ENCODE measurements around the gene TRMO. TPM values are rescaled to one million over a fixed set of nuclear protein-coding genes. Genes with fewer than 3 reads are reported as not detected.
A peak's percentile ranks its signal among the peaks of the same experiment; 100 is the strongest.

TRMO gene
- total and polyA plus RNA-seq, 3 experiments from 2014 or later = 19.1 to 19.6 (median 19.2) TPM

DNA sequence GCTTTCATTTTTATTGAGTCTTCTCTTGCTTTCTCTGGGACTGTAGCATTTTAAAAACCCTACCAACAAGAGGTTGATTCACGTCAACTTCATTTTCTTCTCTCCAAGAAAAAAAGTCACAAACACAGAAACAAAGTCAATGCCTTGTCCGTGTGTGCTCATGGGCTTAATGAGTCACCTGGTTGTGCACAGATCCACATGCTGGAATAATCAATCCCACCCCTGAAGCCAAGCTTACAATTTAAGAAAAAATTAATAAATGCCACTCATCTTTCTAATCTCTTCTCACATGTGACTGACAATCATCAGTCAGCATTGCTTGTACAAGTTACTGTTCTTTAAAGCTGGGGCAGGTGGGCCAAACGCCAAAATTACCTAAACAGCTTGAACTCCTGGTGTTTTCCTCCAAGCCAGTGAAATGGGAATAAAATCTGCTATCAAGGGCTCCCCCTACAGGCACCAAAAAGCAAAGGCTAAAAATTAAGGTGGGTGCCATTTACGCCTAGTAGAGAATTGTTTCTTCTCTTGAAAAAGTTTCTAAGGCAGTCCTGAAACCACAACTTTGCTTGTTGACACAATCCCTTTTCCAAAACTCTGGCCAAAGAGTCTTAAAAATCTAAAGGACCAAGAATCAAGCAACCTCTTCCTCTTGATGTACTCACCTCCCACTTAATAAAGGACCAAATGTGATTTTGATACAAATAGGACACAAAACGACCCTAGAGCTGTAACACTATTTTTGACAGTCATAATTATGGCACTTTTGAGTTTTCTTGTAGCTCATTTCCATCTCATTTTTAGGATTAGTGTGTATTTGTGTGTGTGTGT lies 21.3 kb downstream of the TRMO start:
- ChIA-PET CTCF (interaction anchor here (0.6 to 10.0 kb wide), 20 partner anchors 8 to 355 kb away, joined by 3 to 109 read pairs (median 4); partner anchors contain the start of genes TBC1D2, TRMO and XPA), POLR2A (interaction anchor here (0.9 to 1.9 kb wide), 2 partner anchors 21 kb away, joined by 6 to 7 read pairs; partner anchors contain the start of gene TRMO)
- Histone ChIP-seq H3K27ac (ENCODE audit: low read depth, low read length) (no peak overlapping the region), H3K4me1 (ENCODE audit: insufficient read depth, low read length) (peaks cover 56% of the 10 kb centered on the region), H3K36me3 (ENCODE audit: insufficient read depth, low read length) (no peaks in the 10 kb centered on the region), H3K9me3 (ENCODE audit: low read length) (no peaks in the 10 kb centered on the region), H3K4me3 (ENCODE audit: low read length) (no peak overlapping the region), H3K27me3 (ENCODE audit: insufficient read depth, low read length, poor library complexity, severe bottlenecking) (no peaks in the 10 kb centered on the region)
- Mint-ChIP-seq H3K4me1 (peaks cover 46 to 60% (median 53%) of the 10 kb centered on the region in 3 donors), H3K27me3 (no peaks in the 10 kb centered on the region), H3K27ac (peak overlapping the region; percentile 57 to 97 (median 85)), H3K36me3 (peaks cover 0 to 45% (median 5%) of the 10 kb centered on the region in 3 donors), H3K9me3 (no peaks in the 10 kb centered on the region), H3K4me3 (peak overlapping the region in 1 of 7 donors; percentile 37)
- DNase-seq = peak in 2 of 5 donors; percentile 33 to 51

DNA sequence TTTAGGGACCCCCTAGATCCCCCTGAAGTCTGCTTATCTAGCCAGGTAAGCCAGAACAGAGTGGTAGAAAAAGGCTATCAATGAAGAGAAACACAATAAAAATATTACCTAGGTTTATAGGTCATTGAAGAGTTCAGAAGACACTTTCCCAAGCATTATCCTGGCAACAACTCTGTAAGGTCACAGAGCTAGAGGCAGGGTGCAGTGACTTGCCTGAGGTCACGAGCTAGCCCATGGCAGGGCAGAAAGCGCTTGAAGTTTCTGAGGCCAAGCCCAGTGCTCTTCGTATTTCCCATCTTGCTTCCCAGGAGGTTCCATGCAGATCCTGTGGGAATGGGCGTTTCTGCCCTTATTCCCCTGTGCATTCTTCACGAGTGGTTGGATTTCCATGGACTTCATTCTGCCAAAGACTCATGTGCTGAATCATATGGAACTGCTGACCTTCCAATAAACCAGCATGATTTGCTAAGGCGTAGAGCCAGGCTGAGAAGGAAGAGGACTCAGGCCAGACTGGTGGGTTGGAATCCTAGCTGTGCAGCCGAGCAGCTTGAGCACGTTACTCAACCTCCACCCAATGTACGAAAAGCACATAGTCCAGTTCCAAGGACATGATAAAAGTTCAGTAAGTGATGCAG lies 22.1 kb downstream of the TRMO start:
- no peaks in the 10 kb centered on the region for H3K27me3 Mint-ChIP-seq
- no peak overlapping the region for H3K27ac ChIP-seq (ENCODE audit: low read depth, low read length)
- no peaks in the 10 kb centered on the region for H3K27me3 ChIP-seq (ENCODE audit: insufficient read depth, low read length, poor library complexity, severe bottlenecking)
- H3K27ac Mint-ChIP-seq = peak overlapping the region in 6 of 8 donors; percentile 17 to 70 (median 40)
- peaks cover 51% of the 10 kb centered on the region for H3K4me1 ChIP-seq (ENCODE audit: insufficient read depth, low read length)
- no peaks in the 10 kb centered on the region for H3K9me3 Mint-ChIP-seq
- peaks cover 39 to 52% (median 46%) of the 10 kb centered on the region in 3 donors for H3K4me1 Mint-ChIP-seq
- peaks cover 0 to 51% (median 10%) of the 10 kb centered on the region in 3 donors for H3K36me3 Mint-ChIP-seq
- POLR2A ChIA-PET = interaction anchor here (0.9 kb wide), 1 partner anchor 22 kb away, joined by 6 read pairs; the partner anchor contains the start of gene TRMO
- DNase-seq = no peak
- H3K4me3 ChIP-seq (ENCODE audit: low read length) = no peak overlapping the region
- no peak overlapping the region for H3K4me3 Mint-ChIP-seq
- no peaks in the 10 kb centered on the region for H3K9me3 ChIP-seq (ENCODE audit: low read length)
- H3K36me3 ChIP-seq (ENCODE audit: insufficient read depth, low read length) = no peaks in the 10 kb centered on the region
- CTCF ChIA-PET = interaction anchor here (0.8 to 10.0 kb wide), 13 partner anchors 8 to 203 kb away, joined by 3 to 109 read pairs (median 5); partner anchors contain the start of genes TRMO and XPA

DNA sequence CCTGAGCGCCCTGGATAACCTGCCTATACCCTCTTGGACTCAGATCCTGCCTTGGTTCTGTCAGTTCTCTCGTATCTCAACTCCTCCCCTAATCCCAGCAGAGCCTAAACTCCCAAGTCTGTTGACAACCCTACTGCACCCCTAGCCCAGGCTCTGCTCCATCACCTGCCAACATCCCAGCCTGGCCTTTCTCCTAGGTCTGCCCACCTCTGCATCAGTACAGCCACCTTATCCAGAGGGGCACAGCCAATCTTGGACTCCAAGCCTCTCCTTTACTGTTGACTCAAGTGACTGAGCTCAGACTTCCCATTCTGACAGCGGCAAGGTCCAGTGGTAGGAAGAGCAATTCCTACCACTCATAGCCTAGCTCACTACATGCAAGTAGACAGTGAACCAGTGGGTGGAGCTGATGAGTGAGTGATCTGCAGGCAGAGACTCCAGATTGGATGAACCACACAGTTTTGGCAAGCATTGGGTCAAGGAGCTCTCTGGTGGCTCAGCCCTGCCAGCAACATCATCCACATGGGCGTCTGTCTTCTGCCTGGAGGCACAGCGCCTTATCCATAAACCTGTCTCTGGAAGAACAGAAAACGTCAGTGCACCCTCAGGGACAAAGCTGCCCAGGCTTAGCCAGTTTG lies 26.5 kb downstream of the TRMO start:
- ChIA-PET POLR2A (no interaction called here), CTCF (interaction anchor here (1.1 to 1.3 kb wide), 2 partner anchors 14 to 26 kb away, joined by 3 to 4 read pairs; no protein-coding TSS in a partner anchor)
- Histone ChIP-seq H3K9me3 (ENCODE audit: low read length) (no peaks in the 10 kb centered on the region), H3K4me3 (ENCODE audit: low read length) (no peak overlapping the region), H3K4me1 (ENCODE audit: insufficient read depth, low read length) (peaks cover 11% of the 10 kb centered on the region), H3K27me3 (ENCODE audit: insufficient read depth, low read length, poor library complexity, severe bottlenecking) (no peaks in the 10 kb centered on the region), H3K36me3 (ENCODE audit: insufficient read depth, low read length) (no peaks in the 10 kb centered on the region), H3K27ac (ENCODE audit: low read depth, low read length) (no peak overlapping the region)
- Mint-ChIP-seq H3K27me3 (no peaks in the 10 kb centered on the region), H3K4me3 (no peak overlapping the region), H3K36me3 (peaks cover 0 to 36% (median 15%) of the 10 kb centered on the region in 3 donors), H3K9me3 (peaks cover 0 to 16% (median 5%) of the 10 kb centered on the region in 5 donors), H3K27ac (peak overlapping the region in 1 of 8 donors; percentile 1), H3K4me1 (peaks cover 4 to 11% (median 7%) of the 10 kb centered on the region in 3 donors)
- no peak for DNase-seq

DNA sequence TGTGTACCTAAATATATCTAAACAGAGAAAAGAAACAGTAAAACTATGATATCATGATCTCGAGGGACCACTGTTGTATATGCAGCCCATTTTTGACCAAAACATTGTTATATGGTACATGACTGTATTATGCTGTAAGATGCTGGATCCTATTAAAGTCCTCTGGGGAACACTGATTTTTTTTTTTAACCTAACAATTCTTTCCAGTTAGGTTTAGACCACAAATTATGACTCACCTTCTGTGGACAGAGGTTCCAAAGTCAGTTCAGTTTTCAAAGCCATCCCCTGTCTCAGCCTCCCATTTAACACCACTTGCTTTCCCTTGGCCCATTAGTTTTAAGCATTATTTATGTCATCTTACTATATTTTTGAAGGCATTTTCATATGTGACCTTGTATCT lies 27.1 kb downstream of the TRMO start:
- Mint-ChIP-seq H3K36me3 (peaks cover 0 to 30% (median 15%) of the 10 kb centered on the region in 3 donors), H3K27ac (peak overlapping the region in 2 of 8 donors; percentile 0 to 1)
- CTCF ChIA-PET = interaction anchor here (1.1 to 5.8 kb wide), 3 partner anchors 15 to 27 kb away, joined by 3 to 32 read pairs (median 4); partner anchors contain the start of gene TRMO

DNA sequence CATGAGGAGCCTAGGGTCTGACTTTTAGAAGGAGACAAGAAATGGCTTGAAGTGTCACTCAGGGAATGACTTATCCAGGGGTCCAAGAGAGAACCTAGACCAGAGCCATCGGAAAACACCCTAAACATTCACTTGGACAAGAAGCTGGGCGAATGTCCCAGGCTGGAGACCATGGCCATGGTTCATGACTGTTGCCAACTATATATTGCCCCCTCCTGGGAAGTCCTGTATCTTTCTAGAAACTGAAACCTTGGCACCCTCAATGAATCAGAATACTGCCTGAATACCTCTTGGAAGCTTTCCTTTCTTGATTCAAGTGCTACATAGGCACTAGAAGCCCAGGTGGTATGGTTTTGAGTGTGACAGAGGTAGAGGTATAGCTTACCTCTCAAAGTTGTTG lies 29.9 kb downstream of the TRMO start:
- Mint-ChIP-seq H3K36me3 (peaks cover 0 to 20% (median 11%) of the 10 kb centered on the region in 3 donors), H3K4me1 (peaks cover 3 to 7% (median 6%) of the 10 kb centered on the region in 3 donors), H3K9me3 (peaks cover 0 to 16% (median 5%) of the 10 kb centered on the region in 5 donors), H3K4me3 (no peak overlapping the region), H3K27ac (no peak overlapping the region), H3K27me3 (no peaks in the 10 kb centered on the region)
- no peak for DNase-seq
- Histone ChIP-seq H3K27ac (ENCODE audit: low read depth, low read length) (no peak overlapping the region), H3K27me3 (ENCODE audit: insufficient read depth, low read length, poor library complexity, severe bottlenecking) (no peaks in the 10 kb centered on the region), H3K9me3 (ENCODE audit: low read length) (no peaks in the 10 kb centered on the region), H3K36me3 (ENCODE audit: insufficient read depth, low read length) (no peaks in the 10 kb centered on the region), H3K4me1 (ENCODE audit: insufficient read depth, low read length) (peaks cover 9% of the 10 kb centered on the region), H3K4me3 (ENCODE audit: low read length) (no peak overlapping the region)
- ChIA-PET POLR2A (interaction anchor here (0.8 kb wide), 1 partner anchor 30 kb away, joined by 3 read pairs; the partner anchor contains the start of gene TRMO), CTCF (interaction anchor here (1.6 to 5.8 kb wide), 3 partner anchors 9 to 30 kb away, joined by 5 to 32 read pairs (median 11); partner anchors contain the start of gene TRMO)

More for the DNA sequence above, 27.1 kb downstream of the TRMO start:
- H3K27me3 ChIP-seq (ENCODE audit: insufficient read depth, low read length, poor library complexity, severe bottlenecking) = no peaks in the 10 kb centered on the region
- Mint-ChIP-seq H3K27me3 (no peaks in the 10 kb centered on the region), H3K9me3 (peaks cover 0 to 16% (median 5%) of the 10 kb centered on the region in 5 donors), H3K4me3 (no peak overlapping the region), H3K4me1 (peaks cover 2 to 5% (median 2%) of the 10 kb centered on the region in 3 donors)
- H3K9me3 ChIP-seq (ENCODE audit: low read length) = no peaks in the 10 kb centered on the region
- no peak overlapping the region for H3K27ac ChIP-seq (ENCODE audit: low read depth, low read length)
- no peaks in the 10 kb centered on the region for H3K36me3 ChIP-seq (ENCODE audit: insufficient read depth, low read length)
- no peak overlapping the region for H3K4me3 ChIP-seq (ENCODE audit: low read length)
- no peak for DNase-seq
- peaks cover 8% of the 10 kb centered on the region for H3K4me1 ChIP-seq (ENCODE audit: insufficient read depth, low read length)
- POLR2A ChIA-PET = no interaction called here

DNA sequence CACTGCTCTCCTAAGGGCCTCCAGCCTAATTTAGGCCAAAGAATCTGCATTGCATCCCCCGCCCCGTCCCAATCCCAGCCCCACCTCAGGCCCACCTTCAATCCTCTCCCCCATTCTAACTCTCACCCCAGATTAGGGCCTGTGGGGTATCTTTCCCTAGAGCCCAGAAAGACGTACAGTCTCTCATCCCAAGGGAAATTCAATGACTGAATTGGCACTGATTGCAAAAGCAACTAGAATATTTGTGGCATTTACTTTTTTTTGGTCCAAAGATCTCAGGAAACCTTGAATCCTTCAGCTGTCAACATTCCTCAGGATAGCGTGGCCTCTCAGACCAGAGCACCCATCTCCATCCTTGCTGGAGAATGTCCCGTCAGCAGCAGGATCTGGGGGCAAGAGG lies 30.6 kb downstream of the TRMO start:
- Mint-ChIP-seq H3K27ac (peak overlapping the region in 3 of 8 donors; percentile 32 to 66 (median 42)), H3K4me1 (peaks cover 3 to 7% (median 6%) of the 10 kb centered on the region in 3 donors), H3K4me3 (no peak overlapping the region), H3K36me3 (peaks cover 0 to 15% (median 11%) of the 10 kb centered on the region in 3 donors), H3K9me3 (peaks cover 0 to 16% (median 5%) of the 10 kb centered on the region in 5 donors), H3K27me3 (no peaks in the 10 kb centered on the region)
- POLR2A ChIA-PET = no interaction called here
- DNase-seq = no peak
- Histone ChIP-seq H3K4me3 (ENCODE audit: low read length) (no peak overlapping the region), H3K36me3 (ENCODE audit: insufficient read depth, low read length) (no peaks in the 10 kb centered on the region), H3K27me3 (ENCODE audit: insufficient read depth, low read length, poor library complexity, severe bottlenecking) (no peaks in the 10 kb centered on the region), H3K9me3 (ENCODE audit: low read length) (no peaks in the 10 kb centered on the region), H3K27ac (ENCODE audit: low read depth, low read length) (no peak overlapping the region), H3K4me1 (ENCODE audit: insufficient read depth, low read length) (peaks cover 9% of the 10 kb centered on the region)
- CTCF ChIA-PET = interaction anchor here (1.7 to 5.8 kb wide), 3 partner anchors 10 to 31 kb away, joined by 11 to 87 read pairs (median 32); partner anchors contain the start of gene TRMO
